Gastroesophageal sphincter (tissue), 3 donors: ENCODE data around the gene PLEKHG3.

Experiments used
- CTCF ChIP-seq, 4 experiments: fragments of 200-600 bp in 2 of 4; fragments of 450-650 bp in 2 of 4; sonication (generic) in 1 of 4; IDR thresholded peaks; one replicate each; pipeline ENCODE4 v1.5.1; 2017 to 2019; ENCODE audit warnings: antibody characterized with exemption in 4 of 4, mild to moderate bottlenecking in 2 of 4, moderate library complexity in 2 of 4
- EP300 ChIP-seq: sonication (generic); formaldehyde crosslinking; IDR thresholded peaks from one replicate; pipeline ENCODE4 v1.6.1; 2017; ENCODE audit warnings: antibody characterized with exemption, mild to moderate bottlenecking
- POLR2A ChIP-seq, 2 donors: fragments of 450-650 bp; IDR thresholded peaks; one replicate each; pipeline ENCODE4 v1.6.1; 2017; ENCODE audit warnings: antibody characterized with exemption in 2 of 2, mild to moderate bottlenecking in 2 of 2, moderate library complexity in 1 of 2
- POLR2AphosphoS5 ChIP-seq: sonication (generic); formaldehyde crosslinking; IDR thresholded peaks from one replicate; pipeline ENCODE4 v1.6.1; 2017; ENCODE audit warnings: antibody characterized with exemption

GRCh38 chr14:64760146-64760755, 56.0 kb downstream of the PLEKHG3 start:
- TF ChIP-seq CTCF (IDR thresholded peaks at IDR 0.05) = peak in 3 of 4 experiments; percentile 11 to 59 (median 42)
- no peak for TF ChIP-seq EP300
- TF ChIP-seq POLR2AphosphoS5 = no peak
- no peak for TF ChIP-seq POLR2A (IDR thresholded peaks at IDR 0.05)
